CD4-positive, CD25-positive, alpha-beta regulatory T cell (primary cell): ENCODE measurements around the gene C1orf174. TPM values are rescaled to one million over a fixed set of nuclear protein-coding genes. Genes with fewer than 3 reads are reported as not detected.

Experiments
- ATAC-seq, 2 donors: fragments of 150-1000 bp; cut with Tn5 transposase; one replicate each; pipeline ENCODE4 v1.10.0; 2021; ENCODE audit warnings: low read depth in 2 of 2, moderate number of reproducible peaks in 2 of 2, moderate library complexity in 1 of 2
- DNase-seq, 3 donors: peaks; one replicate each; pipeline versions ENCODE4 v3.0.0 to v3.0.0-alpha.2; 2012 to 2022; ENCODE audit warnings: mixed read lengths in 1 of 3
- H3K27ac ChIP-seq: one replicate; pipeline ENCODE4 v1.7.0; 2013; ENCODE audit warnings: mild to moderate bottlenecking, low read length; ENCODE audit not compliant: insufficient read depth, poor library complexity, severe bottlenecking
- H3K27me3 ChIP-seq: one replicate; pipeline ENCODE4 v1.7.0; 2013; ENCODE audit warnings: low read length; ENCODE audit not compliant: control insufficient read depth, insufficient read depth
- H3K36me3 ChIP-seq: one replicate; pipeline ENCODE4 v1.7.0; 2013; ENCODE audit warnings: mild to moderate bottlenecking, low read length, moderate library complexity; ENCODE audit not compliant: control insufficient read depth, insufficient read depth
- H3K4me1 ChIP-seq: 2 replicates; pipeline ENCODE4 v1.7.0; 2013; ENCODE audit warnings: mild to moderate bottlenecking, low read length; ENCODE audit not compliant: insufficient read depth, control insufficient read depth, poor library complexity, severe bottlenecking
- H3K4me3 ChIP-seq: one replicate; pipeline ENCODE4 v1.7.0; 2013; ENCODE audit warnings: low read depth, mild to moderate bottlenecking, low read length, moderate library complexity
- H3K9me3 ChIP-seq, 2 experiments: 1 replicate in 1 of 2; 2 replicates in 1 of 2; pipeline ENCODE4 v1.7.0; 2013; ENCODE audit warnings: low read length in 2 of 2, mild to moderate bottlenecking in 1 of 2, moderate library complexity in 1 of 2; ENCODE audit not compliant: control insufficient read depth in 2 of 2
- H3K27ac Mint-ChIP-seq, 3 donors: one replicate each; pipeline ENCODE4 v1.8.0; 2020 to 2022; ENCODE audit warnings: mild to moderate bottlenecking in 3 of 3, mixed read lengths in 3 of 3, moderate library complexity in 2 of 3
- H3K27me3 Mint-ChIP-seq: one replicate; pipeline ENCODE4 v1.8.0; 2022; ENCODE audit warnings: mild to moderate bottlenecking, mixed read lengths
- H3K36me3 Mint-ChIP-seq: one replicate; pipeline ENCODE4 v1.8.0; 2020; ENCODE audit warnings: mixed read lengths
- H3K4me1 Mint-ChIP-seq, 4 donors: one replicate each; pipeline ENCODE4 v1.8.0; 2020 to 2022; ENCODE audit warnings: mixed read lengths in 4 of 4, mild to moderate bottlenecking in 1 of 4
- H3K4me3 Mint-ChIP-seq, 4 donors: one replicate each; pipeline ENCODE4 v1.8.0; 2020 to 2022; ENCODE audit warnings: mild to moderate bottlenecking in 4 of 4, mixed read lengths in 4 of 4, moderate library complexity in 3 of 4
- H3K9me3 Mint-ChIP-seq, 7 donors: one replicate each; pipeline ENCODE4 v1.8.0; 2020 to 2022; ENCODE audit warnings: mixed read lengths in 7 of 7, mild to moderate bottlenecking in 3 of 7, moderate library complexity in 2 of 7
- polyA plus RNA-seq, 4 donors: library from polyadenylated mRNA; unstranded; fragments of 300-500 nt; fragmentation: Illumina TruSeq; gene quantifications; one replicate each; pipeline ENCODE4 v1.2.3, GENCODE V29; 2021
- total RNA-seq: library from RNA; stranded (reverse); gene quantifications from one replicate; pipeline ENCODE4 v1.2.3, GENCODE V29; 2022

Gene C1orf174
- total and polyA plus RNA-seq, 5 donors from 2014 or later: 15.4 to 33.3 (median 26.3) TPM

DNA sequence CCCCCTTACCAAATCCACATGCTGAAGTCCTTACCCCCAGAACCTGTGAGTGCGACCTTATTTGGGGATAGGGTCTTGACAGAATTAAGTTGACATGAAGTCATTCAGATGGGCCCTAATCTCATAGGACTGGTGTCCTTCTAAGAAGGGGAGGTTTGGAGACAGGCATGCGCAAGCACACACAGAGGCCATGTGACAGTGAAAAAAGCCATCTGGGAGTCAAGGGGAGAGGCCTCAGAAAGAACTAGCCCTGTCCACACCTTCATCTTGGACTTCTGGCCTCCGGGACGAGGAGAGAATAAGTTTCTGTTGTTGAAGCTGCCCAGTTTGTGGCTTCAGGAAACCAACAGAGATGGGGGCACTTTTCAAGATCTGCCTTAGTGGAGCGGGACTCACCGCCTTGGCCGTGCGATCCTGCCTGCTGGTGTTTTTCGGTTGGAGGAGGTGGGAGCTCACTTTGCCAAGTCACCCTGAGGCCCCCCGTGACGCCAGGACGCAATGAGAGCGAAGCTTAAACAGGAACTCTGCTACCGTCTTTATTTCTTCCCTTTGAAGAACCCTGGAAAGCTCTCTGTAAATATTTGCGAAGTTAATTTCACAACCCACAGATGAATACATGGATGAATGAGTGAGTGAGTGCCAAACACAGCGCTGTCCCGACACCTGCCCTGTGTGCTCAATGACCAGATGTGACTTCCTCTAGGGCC is 42.5 kb upstream of the C1orf174 start:
- Mint-ChIP-seq H3K9me3 (peaks cover 0 to 4% (median 0%) of the 10 kb centered on the region in 7 donors), H3K27me3 (no peaks in the 10 kb centered on the region), H3K36me3 (no peaks in the 10 kb centered on the region), H3K27ac (no peak overlapping the region), H3K4me3 (no peak overlapping the region), H3K4me1 (no peaks in the 10 kb centered on the region)
- no peaks in the 10 kb centered on the region for H3K27me3 ChIP-seq
- H3K9me3 ChIP-seq: no peaks in the 10 kb centered on the region
- H3K27ac ChIP-seq: no peak overlapping the region
- no peak for DNase-seq
- no peak for ATAC-seq
- no peak overlapping the region for H3K4me3 ChIP-seq
- no peaks in the 10 kb centered on the region for H3K4me1 ChIP-seq
- no peaks in the 10 kb centered on the region for H3K36me3 ChIP-seq

DNA sequence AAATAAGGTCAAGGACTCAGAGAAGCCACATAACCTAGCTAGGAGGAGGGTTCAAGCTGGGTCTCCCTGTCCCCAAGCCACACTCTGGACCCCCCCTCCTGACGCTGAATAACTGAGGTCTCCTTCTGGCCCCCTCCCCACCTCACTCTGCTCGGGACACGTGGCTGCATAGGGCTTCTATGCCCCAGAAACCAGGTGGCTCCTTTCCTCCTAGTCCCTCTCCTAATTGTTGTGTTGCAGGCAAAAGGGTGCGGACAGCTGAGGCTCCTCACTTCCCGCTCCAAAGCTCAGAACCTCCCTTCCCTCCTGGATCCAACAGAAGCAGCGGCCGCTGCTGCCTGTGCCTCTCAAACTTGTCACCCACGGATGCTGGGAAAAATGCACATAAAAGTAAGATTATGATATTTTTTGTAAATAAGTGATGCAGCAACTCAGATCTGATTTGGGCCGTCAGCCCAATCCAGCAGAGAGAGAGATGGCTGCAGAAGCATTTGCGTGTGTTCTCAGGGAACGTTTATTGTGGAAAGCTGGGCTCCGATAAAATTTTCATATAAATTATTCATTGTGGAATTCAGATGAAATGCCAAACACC is 40.8 kb upstream of the C1orf174 start:
- ATAC-seq: no peak
- Histone ChIP-seq H3K27ac (no peak overlapping the region), H3K4me3 (no peak overlapping the region), H3K9me3 (peaks cover 0 to 3% of the 10 kb centered on the region in 2 experiments), H3K36me3 (no peaks in the 10 kb centered on the region), H3K4me1 (no peaks in the 10 kb centered on the region), H3K27me3 (no peaks in the 10 kb centered on the region)
- Mint-ChIP-seq H3K4me1 (no peaks in the 10 kb centered on the region), H3K27me3 (no peaks in the 10 kb centered on the region), H3K4me3 (no peak overlapping the region), H3K27ac (no peak overlapping the region), H3K36me3 (no peaks in the 10 kb centered on the region), H3K9me3 (peaks cover 0 to 7% (median 2%) of the 10 kb centered on the region in 7 donors)
- no peak for DNase-seq

DNA sequence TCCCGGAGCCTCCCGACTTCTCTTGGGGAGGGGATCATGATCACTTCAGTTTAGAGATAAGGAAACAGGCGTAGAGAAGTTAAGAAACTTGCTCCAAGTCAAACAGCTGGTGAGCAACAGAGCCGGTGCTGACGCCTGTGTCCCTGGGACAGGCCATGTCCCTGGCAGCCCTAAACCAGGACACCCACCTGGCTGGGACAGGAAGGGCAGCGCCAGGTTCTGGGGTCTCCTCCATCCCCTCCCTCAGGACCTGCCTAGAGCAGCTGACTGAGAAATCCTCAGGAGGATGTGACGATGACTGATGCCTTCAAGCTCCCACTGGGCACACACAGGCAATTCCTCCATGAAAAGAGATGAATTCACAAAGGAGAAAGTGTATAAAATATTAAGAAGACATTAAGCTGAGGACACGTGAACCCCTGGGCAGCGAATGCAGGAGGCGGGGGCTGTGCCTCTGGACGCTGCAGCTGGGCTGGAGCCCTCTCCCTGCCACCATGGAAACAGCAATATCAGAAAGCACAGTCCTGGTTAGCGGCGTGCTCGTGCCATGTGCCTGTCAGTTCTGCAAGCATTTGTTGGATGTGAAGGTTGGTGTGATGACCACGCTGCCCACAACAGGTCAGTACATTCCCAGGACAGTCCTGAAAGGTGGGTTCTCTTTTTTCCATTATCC is 40.1 kb upstream of the C1orf174 start:
- no peak overlapping the region for H3K4me3 Mint-ChIP-seq

GRCh38 chr1:3939242-3940080 is 39.4 kb upstream of the C1orf174 start:
- Histone ChIP-seq H3K4me3 (no peak overlapping the region), H3K36me3 (no peaks in the 10 kb centered on the region), H3K27me3 (no peaks in the 10 kb centered on the region), H3K4me1 (no peaks in the 10 kb centered on the region), H3K27ac (no peak overlapping the region), H3K9me3 (peaks cover 0 to 3% of the 10 kb centered on the region in 2 experiments)
- H3K36me3 Mint-ChIP-seq: no peaks in the 10 kb centered on the region
- no peak overlapping the region for H3K4me3 Mint-ChIP-seq
- H3K27ac Mint-ChIP-seq: no peak overlapping the region
- no peak for ATAC-seq
- no peaks in the 10 kb centered on the region for H3K27me3 Mint-ChIP-seq
- H3K9me3 Mint-ChIP-seq: peaks cover 0 to 7% (median 2%) of the 10 kb centered on the region in 7 donors
- DNase-seq: no peak
- H3K4me1 Mint-ChIP-seq: no peaks in the 10 kb centered on the region

More for the DNA sequence above, 40.1 kb upstream of the C1orf174 start:
- H3K4me1 ChIP-seq: no peaks in the 10 kb centered on the region
- Mint-ChIP-seq H3K36me3 (no peaks in the 10 kb centered on the region), H3K9me3 (peaks cover 0 to 7% (median 2%) of the 10 kb centered on the region in 7 donors), H3K27me3 (no peaks in the 10 kb centered on the region), H3K27ac (no peak overlapping the region), H3K4me1 (no peaks in the 10 kb centered on the region)
- H3K27me3 ChIP-seq: no peaks in the 10 kb centered on the region
- peaks cover 0 to 3% of the 10 kb centered on the region in 2 experiments for H3K9me3 ChIP-seq
- no peaks in the 10 kb centered on the region for H3K36me3 ChIP-seq
- H3K27ac ChIP-seq: no peak overlapping the region
- no peak overlapping the region for H3K4me3 ChIP-seq
- ATAC-seq (no peak), DNase-seq (no peak)

GRCh38 chr1:3932156-3932919 is 32.3 kb upstream of the C1orf174 start:
- Histone ChIP-seq H3K27me3 (no peaks in the 10 kb centered on the region), H3K9me3 (peaks cover 0 to 3% of the 10 kb centered on the region in 2 experiments), H3K27ac (no peak overlapping the region), H3K36me3 (no peaks in the 10 kb centered on the region), H3K4me3 (no peak overlapping the region), H3K4me1 (no peaks in the 10 kb centered on the region)
- Mint-ChIP-seq H3K36me3 (no peaks in the 10 kb centered on the region), H3K27me3 (no peaks in the 10 kb centered on the region), H3K4me1 (peaks cover 0 to 8% (median 2%) of the 10 kb centered on the region in 4 donors), H3K9me3 (peaks cover 0 to 5% (median 1%) of the 10 kb centered on the region in 7 donors), H3K4me3 (no peak overlapping the region), H3K27ac (no peak overlapping the region)
- DNase-seq: no peak
- no peak for ATAC-seq

- Mint-ChIP-seq H3K36me3 (no peaks in the 10 kb centered on the region), H3K27ac (no peak overlapping the region), H3K4me3 (no peak overlapping the region), H3K9me3 (peaks cover 0 to 3% (median 0%) of the 10 kb centered on the region in 7 donors), H3K4me1 (peaks cover 0 to 15% (median 4%) of the 10 kb centered on the region in 4 donors), H3K27me3 (peaks cover 3% of the 10 kb centered on the region)
- Histone ChIP-seq H3K36me3 (no peaks in the 10 kb centered on the region), H3K4me3 (no peak overlapping the region), H3K9me3 (no peaks in the 10 kb centered on the region), H3K27me3 (no peaks in the 10 kb centered on the region), H3K27ac (no peak overlapping the region), H3K4me1 (no peaks in the 10 kb centered on the region)
- DNase-seq (no peak), ATAC-seq (no peak)
These were observed 31.2 kb upstream of the C1orf174 start for GRCh38 chr1:3931007-3931912.
